ENCODE results near the gene SYNCRIP.
"Not testable (repeated sequence)": the region's sequence is repeated elsewhere in the genome, so short reads cannot be mapped to it uniquely, and the experiment has no call there.

SYNCRIP gene

GRCh38 chr6:85642774-85643536 is at the start of gene SYNCRIP:
Gene SYNCRIP, minus strand, starts transcription at chr6:85642886. Its CDS starts 1,447 bp downstream, at chr6:85641439.
- Mint-ChIP-seq H3K4me3 (peak within 1 kb of the TSS; percentile 88 to 94), H3K9me3 (peaks cover 3 to 4% of the 10 kb centered on the region in 2 donors), H3K27me3 (no peaks in the 10 kb centered on the region), H3K4me1 (peaks cover 30 to 44% of the 10 kb centered on the region in 2 donors), H3K27ac (peak within 1 kb of the TSS; percentile 100), H3K36me3 (peaks cover 40 to 50% of the 10 kb centered on the region in 2 donors)
- ATAC-seq (replicated peaks) (peak; percentile 76 to 84), DNase-seq (peak; percentile 99)

GRCh38 chr6:85691478-85691877 is 48.8 kb upstream of the SYNCRIP start:
- ATAC-seq (replicated peaks): no peak
- Mint-ChIP-seq H3K36me3 (no peaks in the 10 kb centered on the region), H3K4me3 (no peak overlapping the region), H3K27me3 (no peaks in the 10 kb centered on the region), H3K4me1 (no peaks in the 10 kb centered on the region), H3K9me3 (peaks cover 0 to 2% of the 10 kb centered on the region in 2 donors), H3K27ac (no peak overlapping the region)
- no peak for DNase-seq

DNA sequence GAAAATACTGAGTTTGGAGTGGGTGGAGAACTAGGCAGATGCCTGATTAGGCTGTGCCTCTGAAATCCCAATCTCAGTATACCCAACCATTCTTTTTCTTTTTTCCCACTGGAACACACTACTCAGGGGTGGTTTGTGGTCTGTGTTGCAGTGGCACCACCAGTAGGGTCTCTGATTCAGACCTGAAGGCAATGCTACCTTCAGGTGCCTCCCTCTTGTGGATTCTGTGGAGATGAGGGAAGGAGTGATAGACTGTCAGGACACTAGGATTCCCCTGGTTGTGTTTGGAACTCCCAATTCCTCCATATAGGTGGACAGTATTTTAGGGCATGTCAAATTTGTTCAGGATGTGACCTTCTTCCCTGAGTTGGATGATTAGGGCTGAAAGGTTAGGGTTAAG is 47.4 kb upstream of the SYNCRIP start:
- H3K36me3 Mint-ChIP-seq: no peaks in the 10 kb centered on the region
- H3K4me1 Mint-ChIP-seq: no peaks in the 10 kb centered on the region
- DNase-seq (no peak), ATAC-seq (replicated peaks) (no peak)
- H3K9me3 Mint-ChIP-seq: no peaks in the 10 kb centered on the region
- no peaks in the 10 kb centered on the region for H3K27me3 Mint-ChIP-seq
- H3K27ac Mint-ChIP-seq: no peak overlapping the region
- H3K4me3 Mint-ChIP-seq: no peak overlapping the region

DNA sequence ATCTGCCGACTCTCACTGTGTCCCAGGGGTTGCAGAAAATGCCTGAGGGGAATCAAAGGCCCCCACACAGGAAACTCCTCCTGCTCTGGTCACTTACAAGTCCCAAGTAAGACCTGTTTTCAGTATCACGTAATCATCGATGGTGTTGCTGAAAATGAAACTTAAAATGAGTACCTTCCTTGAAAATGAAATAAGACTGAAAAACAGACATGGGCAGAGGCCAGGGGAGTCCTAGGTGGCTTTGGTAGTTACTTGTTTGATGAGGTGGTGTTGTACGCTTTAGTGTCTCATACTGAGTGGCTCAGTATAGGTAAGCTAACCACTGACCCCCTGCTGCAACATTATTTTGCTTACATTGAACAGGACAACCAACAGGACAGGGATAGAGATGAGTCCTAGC is 43.0 kb upstream of the SYNCRIP start:
- DNase-seq: no peak
- Mint-ChIP-seq H3K36me3 (no peaks in the 10 kb centered on the region), H3K27ac (no peak overlapping the region), H3K4me1 (no peaks in the 10 kb centered on the region), H3K27me3 (no peaks in the 10 kb centered on the region), H3K9me3 (peaks cover 0 to 2% of the 10 kb centered on the region in 2 donors), H3K4me3 (no peak overlapping the region)
- no peak for ATAC-seq (replicated peaks)

DNA sequence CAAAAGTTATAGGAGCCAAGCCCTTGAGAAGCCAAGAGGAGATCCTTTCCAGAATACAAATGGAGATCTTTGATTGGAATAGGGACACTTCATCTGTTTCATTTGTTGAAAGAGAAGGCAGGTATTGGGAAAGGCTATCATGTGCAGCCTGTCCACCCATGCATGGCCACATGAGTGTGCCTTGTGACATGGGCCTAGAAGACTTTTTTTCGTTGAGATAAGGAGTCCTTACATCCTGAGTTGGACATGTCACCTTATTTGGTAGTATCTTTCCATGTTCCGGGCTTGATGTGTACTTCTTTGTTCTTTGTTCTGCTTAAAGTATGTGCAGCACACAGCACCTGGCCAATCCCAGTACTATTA is 42.1 kb upstream of the SYNCRIP start:
- Mint-ChIP-seq H3K27me3 (no peaks in the 10 kb centered on the region), H3K27ac (no peak overlapping the region), H3K4me3 (no peak overlapping the region), H3K9me3 (peaks cover 0 to 2% of the 10 kb centered on the region in 2 donors), H3K36me3 (no peaks in the 10 kb centered on the region), H3K4me1 (no peaks in the 10 kb centered on the region)
- DNase-seq (no peak), ATAC-seq (replicated peaks) (no peak)

DNA sequence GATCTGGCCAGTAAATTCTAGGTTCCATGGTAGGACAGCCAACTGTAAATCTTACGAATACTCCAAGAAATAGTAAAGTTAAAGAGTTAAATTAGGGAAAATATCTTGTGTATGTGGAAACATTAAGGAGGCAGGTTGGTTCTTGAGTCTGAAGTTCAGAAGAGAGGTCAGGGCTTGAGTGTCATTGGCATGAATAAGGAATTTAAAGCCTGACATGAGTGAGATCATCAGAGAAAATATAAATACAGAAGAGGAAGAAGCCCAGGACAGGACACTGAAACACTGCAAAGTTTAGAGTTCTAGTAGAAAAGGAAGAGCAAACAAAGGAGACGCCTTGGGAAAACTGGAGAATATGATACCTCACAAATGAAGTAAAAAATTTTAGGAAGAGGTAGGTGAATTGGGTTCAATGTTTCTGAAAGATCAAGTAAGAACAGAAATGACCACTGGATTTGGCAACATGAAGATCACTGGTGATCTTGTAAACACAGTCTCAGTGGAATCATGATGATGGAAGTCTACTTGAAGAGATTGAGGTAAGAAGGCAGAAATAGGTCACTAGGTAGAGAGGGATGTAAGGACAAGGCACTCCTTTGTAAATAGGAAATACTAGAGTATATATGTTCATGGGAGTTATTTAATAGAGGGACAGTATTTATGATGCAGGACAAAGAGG is 41.6 kb upstream of the SYNCRIP start:
- no peaks in the 10 kb centered on the region for H3K27me3 Mint-ChIP-seq
- H3K27ac Mint-ChIP-seq: no peak overlapping the region
- DNase-seq: no peak
- no peaks in the 10 kb centered on the region for H3K36me3 Mint-ChIP-seq
- no peaks in the 10 kb centered on the region for H3K4me1 Mint-ChIP-seq
- H3K9me3 Mint-ChIP-seq: peaks cover 0 to 2% of the 10 kb centered on the region in 2 donors
- ATAC-seq (replicated peaks): no peak
- no peak overlapping the region for H3K4me3 Mint-ChIP-seq

- not testable (repeated sequence) for H3K27ac Mint-ChIP-seq; DNase-seq; H3K9me3 Mint-ChIP-seq; H3K4me3 Mint-ChIP-seq; ATAC-seq (replicated peaks); H3K27me3 Mint-ChIP-seq; H3K4me1 Mint-ChIP-seq
- peaks cover 14 to 17% of the 10 kb centered on the region in 2 donors for H3K36me3 Mint-ChIP-seq
These were observed 39.2 kb upstream of the SYNCRIP start for GRCh38 chr6:85681899-85682298.

DNA sequence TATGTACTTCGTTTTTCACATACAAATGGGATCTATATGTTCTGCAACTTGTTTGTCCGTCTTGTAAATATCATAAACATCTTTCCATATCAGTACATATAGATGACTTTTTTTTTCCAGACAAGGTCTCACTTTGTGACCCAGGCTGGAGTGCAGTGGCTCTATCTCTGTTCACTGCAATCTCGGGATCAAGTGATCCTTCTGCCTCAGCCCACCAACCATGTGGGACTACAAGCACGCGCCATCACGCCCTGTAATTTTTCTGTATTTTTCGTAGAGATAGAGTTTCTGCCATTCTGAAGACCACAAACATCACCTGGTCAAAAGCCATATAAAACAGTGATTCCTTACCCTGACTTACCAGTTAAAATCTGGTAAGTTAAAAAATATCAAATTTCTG is 37.7 kb upstream of the SYNCRIP start:
- no peak overlapping the region for H3K4me3 Mint-ChIP-seq
- H3K9me3 Mint-ChIP-seq: peaks cover 0 to 2% of the 10 kb centered on the region in 2 donors
- H3K36me3 Mint-ChIP-seq: peaks cover 30 to 32% of the 10 kb centered on the region in 2 donors
- ATAC-seq (replicated peaks) (no peak), DNase-seq (no peak)
- H3K27ac Mint-ChIP-seq: no peak overlapping the region
- peaks cover 0 to 4% of the 10 kb centered on the region in 2 donors for H3K27me3 Mint-ChIP-seq
- H3K4me1 Mint-ChIP-seq: peaks cover 14 to 21% of the 10 kb centered on the region in 2 donors

GRCh38 chr6:85679445-85680123 is 36.9 kb upstream of the SYNCRIP start:
- Mint-ChIP-seq H3K36me3 (peaks cover 32 to 40% of the 10 kb centered on the region in 2 donors), H3K9me3 (peaks cover 0 to 2% of the 10 kb centered on the region in 2 donors), H3K4me1 (peaks cover 15 to 28% of the 10 kb centered on the region in 2 donors), H3K4me3 (peak overlapping the region; percentile 92 to 99), H3K27me3 (peaks cover 0 to 4% of the 10 kb centered on the region in 2 donors), H3K27ac (peak overlapping the region; percentile 100)
- ATAC-seq (replicated peaks) (no peak), DNase-seq (no peak)

- H3K4me3 Mint-ChIP-seq: peak overlapping the region; percentile 92 to 99
- H3K4me1 Mint-ChIP-seq: peaks cover 17 to 36% of the 10 kb centered on the region in 2 donors
- H3K27ac Mint-ChIP-seq: peak overlapping the region; percentile 100
- H3K36me3 Mint-ChIP-seq: peaks cover 34 to 48% of the 10 kb centered on the region in 2 donors
- peaks cover 0 to 2% of the 10 kb centered on the region in 2 donors for H3K9me3 Mint-ChIP-seq
- ATAC-seq (replicated peaks): peak; percentile 91 to 94
- peaks cover 0 to 4% of the 10 kb centered on the region in 2 donors for H3K27me3 Mint-ChIP-seq
- DNase-seq: peak; percentile 97
These were observed 36.1 kb upstream of the SYNCRIP start for GRCh38 chr6:85678602-85679444.

- Mint-ChIP-seq H3K4me1 (peaks cover 24 to 43% of the 10 kb centered on the region in 2 donors), H3K36me3 (peaks cover 41 to 55% of the 10 kb centered on the region in 2 donors), H3K4me3 (peak overlapping the region; percentile 92 to 99), H3K27me3 (peaks cover 0 to 4% of the 10 kb centered on the region in 2 donors), H3K27ac (peak overlapping the region; percentile 100), H3K9me3 (peaks cover 0 to 2% of the 10 kb centered on the region in 2 donors)
- DNase-seq (no peak), ATAC-seq (replicated peaks) (peak; percentile 1 to 2)
These were observed 35.4 kb upstream of the SYNCRIP start for GRCh38 chr6:85678026-85678601.

GRCh38 chr6:85677234-85677956 is 34.7 kb upstream of the SYNCRIP start:
- peaks cover 0 to 2% of the 10 kb centered on the region in 2 donors for H3K9me3 Mint-ChIP-seq

More at GRCh38 chr6:85677234-85677956, 34.7 kb upstream of the SYNCRIP start:
- H3K4me1 Mint-ChIP-seq: peaks cover 29 to 50% of the 10 kb centered on the region in 2 donors
- peak overlapping the region; percentile 92 to 99 for H3K4me3 Mint-ChIP-seq
- H3K36me3 Mint-ChIP-seq: peaks cover 45 to 61% of the 10 kb centered on the region in 2 donors
- peak overlapping the region; percentile 100 for H3K27ac Mint-ChIP-seq
- peaks cover 0 to 4% of the 10 kb centered on the region in 2 donors for H3K27me3 Mint-ChIP-seq
- DNase-seq (no peak), ATAC-seq (replicated peaks) (no peak)

Measured in stimulated activated naive B cell treated with anti-CD40 and anti-IgM and Interleukin-4, amounts not matched to agents 10 μg/mL and 1 μg/mL and 100 μg/mL, for 72 hours (primary cell).